Measurements from ENCODE around the gene GLYATL1. TPM values are rescaled to one million over a fixed set of nuclear protein-coding genes. Genes with fewer than 3 reads are reported as not detected.

Gene GLYATL1
- total and polyA plus RNA-seq, 2 of the 8 experiments (the other 6 are each of a cell fraction or from before 2014, with no cell fraction given), result 8.6 to 10.7 TPM

GRCh38 chr11:58914821-58915543, 24.3 kb upstream of the GLYATL1 start:
- Histone ChIP-seq H3K9ac (replicated peaks in 1 of 4; ENCODE audit: extremely low read depth in 1 of 4, low read depth in 3 of 4, low read length in 3 of 4) (peak overlapping the region in 1 of 4 experiments; percentile 8; a peak in 1 of 7 replicates), H2AK5ac (ENCODE audit: low read depth, low read length) (no peak overlapping the region), H3K14ac (ENCODE audit: insufficient read length) (no peak overlapping the region), H3K9me3 (ENCODE audit: insufficient read depth in 2 of 2, low read depth in 1 of 2, low read length in 1 of 2) (peaks cover 12 to 18% of the 10 kb centered on the region in 2 experiments), H2AFZ (ENCODE audit: low read length) (no peak overlapping the region), H3K36me3 (ENCODE audit: control insufficient read depth in 2 of 4, insufficient read depth in 4 of 4, low read length in 3 of 4) (no peaks in the 10 kb centered on the region; a peak in 2 of 8 replicates), H3K23me2 (ENCODE audit: low read depth, low read length) (no peaks in the 10 kb centered on the region), H3K79me1 (ENCODE audit: low read depth, low read length) (no peaks in the 10 kb centered on the region), H2BK5ac (ENCODE audit: low read depth, low read length) (no peak overlapping the region), H4K91ac (replicated peaks; ENCODE audit: insufficient read length, low read length) (no peak overlapping the region), H3K23ac (ENCODE audit: insufficient read length) (no peak overlapping the region), H3K4me2 (ENCODE audit: insufficient read depth in 1 of 2, low read depth in 2 of 2, low read length in 2 of 2) (no peak overlapping the region), H4K5ac (ENCODE audit: insufficient read length, low read depth, low read length) (no peak overlapping the region), H2BK120ac (replicated peaks; ENCODE audit: low read depth, low read length) (no peak overlapping the region), H3K56ac (replicated peaks; ENCODE audit: insufficient read length, low read depth, low read length) (no peak overlapping the region), H4K8ac (ENCODE audit: extremely low read depth, insufficient read depth, low read length) (no peak overlapping the region), H2BK12ac (ENCODE audit: low read depth, low read length) (no peak overlapping the region), H3K4me3 (ENCODE audit: extremely low read depth in 1 of 4, insufficient read depth in 2 of 4, low read depth in 3 of 4, low read length in 4 of 4) (no peak overlapping the region), H3K27ac (ENCODE audit: low read depth, low read length) (no peak overlapping the region), H3K27me3 (replicated peaks in 1 of 4; ENCODE audit: control insufficient read depth in 3 of 4, extremely low read depth in 1 of 4, insufficient read depth in 3 of 4, low read length in 3 of 4) (no peaks in the 10 kb centered on the region), H2BK20ac (ENCODE audit: low read length) (no peak overlapping the region), H3K4ac (replicated peaks; ENCODE audit: insufficient read length, low read depth, low read length) (no peak overlapping the region), H3K79me2 (ENCODE audit: control insufficient read depth in 1 of 2, insufficient read depth in 2 of 2, low read length in 2 of 2) (no peaks in the 10 kb centered on the region), H3K18ac (ENCODE audit: extremely low read depth, low read length) (no peak overlapping the region), H4K20me1 (replicated peaks in 1 of 2; ENCODE audit: control insufficient read depth in 1 of 2, insufficient read depth in 2 of 2, low read length in 2 of 2) (no peaks in the 10 kb centered on the region), H3K4me1 (replicated peaks in 1 of 4; ENCODE audit: control insufficient read depth in 3 of 4, insufficient read depth in 4 of 4, low read length in 3 of 4) (no peaks in the 10 kb centered on the region), H2BK15ac (ENCODE audit: low read length) (no peak overlapping the region)
- DNase-seq (ENCODE audit: low read depth in 1 of 2, low spot score in 2 of 2) (no peak), FAIRE-seq (no peak)
- TF ChIP-seq GABPA (IDR thresholded peaks at IDR 0.05; ENCODE audit: borderline replicate concordance, insufficient read depth, low read length) (no peak), SIN3A (conservative IDR thresholded peaks at IDR 0.05 in 1 of 2, IDR thresholded peaks at IDR 0.05 in 1 of 2; ENCODE audit: low read depth in 1 of 2, low read length in 2 of 2) (no peak), EGR1 (IDR thresholded peaks at IDR 0.05; ENCODE audit: borderline replicate concordance, low read depth, low read length) (no peak), RXRA (IDR thresholded peaks at IDR 0.05; ENCODE audit: insufficient read depth, low read depth, low read length) (no peak)
- TF ChIP-seq, protein P1, sequence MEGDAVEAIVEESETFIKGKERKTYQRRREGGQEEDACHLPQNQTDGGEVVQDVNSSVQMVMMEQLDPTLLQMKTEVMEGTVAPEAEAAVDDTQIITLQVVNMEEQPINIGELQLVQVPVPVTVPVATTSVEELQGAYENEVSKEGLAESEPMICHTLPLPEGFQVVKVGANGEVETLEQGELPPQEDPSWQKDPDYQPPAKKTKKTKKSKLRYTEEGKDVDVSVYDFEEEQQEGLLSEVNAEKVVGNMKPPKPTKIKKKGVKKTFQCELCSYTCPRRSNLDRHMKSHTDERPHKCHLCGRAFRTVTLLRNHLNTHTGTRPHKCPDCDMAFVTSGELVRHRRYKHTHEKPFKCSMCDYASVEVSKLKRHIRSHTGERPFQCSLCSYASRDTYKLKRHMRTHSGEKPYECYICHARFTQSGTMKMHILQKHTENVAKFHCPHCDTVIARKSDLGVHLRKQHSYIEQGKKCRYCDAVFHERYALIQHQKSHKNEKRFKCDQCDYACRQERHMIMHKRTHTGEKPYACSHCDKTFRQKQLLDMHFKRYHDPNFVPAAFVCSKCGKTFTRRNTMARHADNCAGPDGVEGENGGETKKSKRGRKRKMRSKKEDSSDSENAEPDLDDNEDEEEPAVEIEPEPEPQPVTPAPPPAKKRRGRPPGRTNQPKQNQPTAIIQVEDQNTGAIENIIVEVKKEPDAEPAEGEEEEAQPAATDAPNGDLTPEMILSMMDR (IDR thresholded peaks at IDR 0.05; ENCODE audit: control extremely low read depth in 1 of 3, insufficient read depth in 1 of 3, low read depth in 1 of 3, low read length in 3 of 3), result no peak
- ChIA-PET CTCF (ENCODE audit: partially characterized antibody) (interaction anchor here (1.0 to 1.8 kb wide), 2 partner anchors 9 to 259 kb away, joined by 4 to 7 read pairs; no protein-coding TSS in a partner anchor), POLR2A (ENCODE audit: partially characterized antibody) (interaction anchor here (1.5 kb wide), 1 partner anchor 12 kb away, joined by 4 read pairs; no protein-coding TSS in a partner anchor)
- 85% methylated on average over 2 of the region's 2 CpGs; no CpG with 5 or more reads in 1 of the 2 experiments for WGBS, 2 experiments (ENCODE audit: extremely low coverage in 1 of 2, insufficient coverage in 1 of 2, insufficient read length in 1 of 2, insufficient replicate concordance in 2 of 2, low coverage in 1 of 2, low lambda C conversion rate in 2 of 2, missing lambda C conversion rate in 1 of 2)
